HG03354 (cell line): Measurements from ENCODE around the gene CLDN5.

Experiments used
- ATAC-seq: cut with Tn5 transposase; IDR thresholded peaks from one replicate; pipeline ENCODE4 v1.9.1; 2021; ENCODE audit warnings: mild to moderate bottlenecking; ENCODE audit not compliant: unreplicated experiment, poor library complexity, severe bottlenecking

The CLDN5 gene

DNA sequence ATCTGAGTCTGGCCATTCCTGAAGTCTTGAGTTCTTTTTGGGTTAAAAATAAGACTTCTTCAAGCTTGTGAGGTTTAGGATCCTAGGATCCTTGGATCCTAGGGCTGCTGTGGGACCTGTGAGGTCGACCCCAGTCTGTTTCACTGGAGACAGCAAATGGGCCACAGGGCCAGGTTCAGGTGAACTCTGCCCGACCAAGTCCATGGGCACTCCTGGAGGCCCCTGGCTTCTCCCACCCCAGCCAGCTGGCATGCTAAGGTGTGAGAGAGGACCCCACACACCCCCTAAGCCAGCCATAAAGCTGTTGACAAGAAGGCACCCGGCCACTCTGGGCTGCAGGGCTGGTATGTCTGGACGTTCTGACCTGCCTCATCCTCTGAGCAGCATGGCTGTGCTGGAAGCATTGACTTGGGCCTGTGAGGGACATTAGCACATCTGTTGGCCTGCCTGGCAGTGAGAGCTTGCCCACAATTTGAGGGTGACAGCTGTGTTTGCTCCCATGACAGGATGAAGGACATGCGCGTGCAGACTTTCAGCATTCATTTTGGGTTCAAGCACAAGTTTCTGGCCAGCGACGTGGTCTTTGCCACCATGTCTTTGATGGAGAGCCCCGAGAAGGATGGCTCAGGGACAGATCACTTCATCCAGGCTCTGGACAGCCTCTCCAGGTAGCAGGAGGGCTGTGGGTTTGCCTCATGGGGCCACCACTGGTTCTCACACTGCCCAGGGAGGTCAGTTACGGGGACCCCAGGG is 16.0 kb downstream of the CLDN5 start:
- ATAC-seq, result no peak

DNA sequence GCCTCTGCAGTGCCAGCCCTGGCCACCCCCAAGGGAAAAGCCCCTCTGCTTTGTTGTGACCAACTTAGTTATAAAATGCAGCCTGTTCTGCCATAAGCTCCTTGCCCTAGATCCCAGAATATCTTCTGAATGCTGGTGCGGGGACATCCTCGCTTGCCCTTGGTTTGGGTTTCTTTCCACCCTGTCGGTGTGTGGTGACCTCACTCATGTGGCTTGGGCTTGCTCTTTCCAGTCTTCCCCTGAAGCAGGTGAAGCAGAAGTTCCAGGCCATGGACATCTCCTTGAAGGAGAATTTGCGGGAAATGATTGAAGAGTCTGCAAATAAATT is 16.7 kb downstream of the CLDN5 start:
- no peak for ATAC-seq

DNA sequence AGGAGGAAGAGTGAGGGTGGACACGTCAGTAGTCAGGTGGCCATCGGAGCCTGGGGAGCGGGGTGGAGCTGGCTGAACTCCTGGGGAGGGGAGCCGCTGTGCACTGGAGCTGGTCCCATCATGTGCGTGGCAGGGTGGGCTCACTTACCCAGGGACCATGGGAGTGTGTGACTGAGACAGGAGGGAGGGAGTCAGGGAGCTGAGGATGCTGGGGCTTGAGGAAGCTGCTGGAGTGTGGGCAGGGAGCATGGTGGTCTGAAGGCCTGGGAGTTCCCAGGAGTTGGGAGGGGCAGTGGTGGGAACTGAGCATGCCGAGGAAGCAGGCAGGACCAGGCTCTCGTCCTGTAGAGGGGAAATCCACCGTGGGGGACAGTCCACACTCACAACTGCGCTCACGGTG is 18.0 kb downstream of the CLDN5 start:
- no peak for ATAC-seq

DNA sequence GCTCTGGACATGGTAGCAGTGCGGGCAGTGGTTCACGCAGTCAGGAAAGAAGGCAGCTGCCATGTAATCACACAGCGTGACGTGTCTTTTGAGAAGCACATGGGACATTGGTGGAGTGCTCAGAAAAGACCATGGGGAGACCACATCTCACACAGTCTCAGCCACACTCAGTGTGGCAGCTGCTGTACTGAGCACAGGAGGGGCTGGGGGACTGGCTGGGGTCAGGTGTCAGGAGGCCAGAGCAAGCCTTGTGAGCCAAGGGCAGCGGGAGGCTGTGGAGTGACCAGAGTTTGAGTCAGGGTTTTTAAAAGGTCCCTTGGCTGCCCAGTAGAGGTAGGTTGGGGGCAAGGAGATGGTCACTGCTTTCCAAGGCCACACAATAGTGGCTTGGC is 18.5 kb downstream of the CLDN5 start:
- ATAC-seq, result no peak

DNA sequence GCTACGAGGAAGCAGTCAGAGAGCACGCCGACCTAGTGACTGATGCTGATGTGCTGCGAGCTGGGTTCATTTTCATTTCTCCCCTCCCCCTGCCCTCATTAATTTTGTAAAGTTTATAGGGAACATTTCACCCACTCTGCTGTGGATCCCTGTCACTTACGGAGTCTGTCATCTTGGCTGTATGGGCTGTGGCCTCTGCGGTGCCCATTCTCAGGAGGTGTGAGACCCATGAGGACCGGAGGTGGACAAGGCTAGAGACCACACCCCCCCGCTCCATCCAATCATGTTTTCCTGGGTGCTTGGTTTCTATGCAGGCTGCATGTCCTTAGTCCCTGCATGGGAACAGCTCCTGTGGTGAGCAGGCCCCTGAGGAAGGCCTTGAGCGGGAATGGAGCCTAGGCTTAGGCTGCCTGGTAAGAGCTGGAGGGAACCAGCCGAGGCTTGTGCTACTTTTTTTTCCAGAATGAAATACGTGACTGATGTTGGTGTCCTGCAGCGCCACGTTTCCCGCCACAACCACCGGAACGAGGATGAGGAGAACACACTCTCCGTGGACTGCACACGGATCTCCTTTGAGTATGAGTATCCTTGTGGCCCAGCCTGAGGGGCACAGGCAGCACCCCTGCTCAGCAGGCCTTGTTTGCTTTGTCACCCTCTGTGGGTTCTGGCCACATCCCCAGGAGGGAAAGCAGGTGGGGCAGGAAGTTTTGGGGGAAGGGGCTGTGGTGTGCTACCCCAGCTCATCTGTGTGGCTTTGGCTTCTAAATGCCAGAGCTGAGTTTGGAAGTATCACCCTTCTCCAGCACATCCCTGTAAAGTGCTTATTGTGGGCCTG is 19.1 kb downstream of the CLDN5 start:
- ATAC-seq, result no peak

DNA sequence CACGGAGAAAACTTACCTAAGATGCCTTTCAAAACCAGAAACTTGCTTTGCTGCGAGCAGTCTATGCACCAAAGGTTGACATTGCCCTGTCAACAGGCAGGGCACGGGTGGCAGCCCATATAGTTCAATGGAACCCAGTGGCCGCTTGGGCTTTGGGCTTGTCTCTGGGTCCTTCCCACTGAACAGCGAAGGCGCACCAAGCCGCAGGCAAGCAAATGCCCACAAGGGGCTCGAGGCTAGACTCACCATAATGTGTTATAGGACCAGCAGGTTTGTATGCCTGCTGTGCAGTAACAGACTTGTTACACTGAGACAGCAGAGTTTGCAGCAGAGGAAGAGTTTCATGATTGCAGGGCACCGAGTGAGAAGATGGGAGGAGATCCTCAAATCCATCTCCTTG is 20.3 kb downstream of the CLDN5 start:
- no peak for ATAC-seq

DNA sequence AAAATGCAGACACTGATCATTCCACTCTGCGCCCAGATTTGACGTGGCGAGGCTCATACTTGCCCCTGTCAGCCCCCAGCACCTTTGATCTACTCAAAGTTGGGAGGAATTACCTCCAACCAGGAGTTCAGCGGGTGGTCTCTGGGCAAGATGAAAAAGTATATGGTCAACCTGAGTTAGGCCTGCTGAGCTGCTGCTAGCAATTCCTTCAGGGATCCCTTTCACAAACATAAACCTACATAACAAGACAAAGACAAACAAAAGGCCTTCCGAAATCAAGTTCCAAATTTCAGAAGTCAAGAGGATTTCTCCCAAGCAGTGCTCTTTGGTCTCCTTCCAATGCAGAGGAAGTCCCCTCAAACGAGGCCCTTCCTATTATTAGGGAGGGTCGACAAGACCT is 20.8 kb downstream of the CLDN5 start:
- ATAC-seq, result no peak

DNA sequence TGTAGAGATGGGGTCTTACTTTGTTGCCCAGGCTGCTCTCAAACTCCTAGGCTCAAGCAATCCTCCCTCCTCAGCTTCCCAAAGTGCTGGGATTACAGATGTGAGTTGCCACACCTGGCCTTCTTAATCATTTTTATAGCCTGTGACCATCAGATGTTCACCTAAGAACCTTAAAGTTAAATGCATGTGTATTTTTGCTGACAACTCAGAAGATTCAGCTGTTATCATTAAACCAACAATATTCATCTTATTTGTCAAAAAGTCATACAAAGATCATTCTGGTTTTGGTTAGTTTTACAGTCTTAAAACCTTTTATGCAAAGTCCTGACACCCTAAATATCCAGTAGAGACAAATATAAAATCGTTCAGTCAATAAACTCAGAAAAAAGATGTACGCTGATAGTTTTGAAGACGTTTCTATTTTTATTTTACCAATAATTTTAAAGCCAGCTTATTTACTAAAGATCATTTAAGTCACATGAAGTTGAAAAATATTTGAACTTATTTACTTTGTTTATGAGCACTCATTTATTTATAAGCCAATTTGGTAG is 22.2 kb downstream of the CLDN5 start:
- no peak for ATAC-seq

DNA sequence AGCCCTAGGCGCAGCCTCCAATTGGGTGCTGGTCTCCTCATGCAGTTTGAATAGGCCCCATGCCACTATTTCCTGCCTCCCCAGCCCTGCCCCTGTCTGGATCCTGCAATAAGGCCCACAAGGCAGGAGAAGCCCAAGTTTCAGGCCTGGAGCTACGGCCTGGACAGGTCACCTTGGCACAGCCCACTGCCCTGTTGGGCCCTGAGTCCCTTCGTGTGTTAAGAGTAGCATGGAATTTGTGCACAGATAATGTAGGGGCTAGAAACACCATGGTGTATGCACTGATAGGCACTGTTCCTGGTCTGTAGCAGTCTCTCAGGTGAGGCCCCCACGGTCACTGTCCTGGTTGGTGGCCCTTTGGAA is 24.3 kb downstream of the CLDN5 start:
- no peak for ATAC-seq

DNA sequence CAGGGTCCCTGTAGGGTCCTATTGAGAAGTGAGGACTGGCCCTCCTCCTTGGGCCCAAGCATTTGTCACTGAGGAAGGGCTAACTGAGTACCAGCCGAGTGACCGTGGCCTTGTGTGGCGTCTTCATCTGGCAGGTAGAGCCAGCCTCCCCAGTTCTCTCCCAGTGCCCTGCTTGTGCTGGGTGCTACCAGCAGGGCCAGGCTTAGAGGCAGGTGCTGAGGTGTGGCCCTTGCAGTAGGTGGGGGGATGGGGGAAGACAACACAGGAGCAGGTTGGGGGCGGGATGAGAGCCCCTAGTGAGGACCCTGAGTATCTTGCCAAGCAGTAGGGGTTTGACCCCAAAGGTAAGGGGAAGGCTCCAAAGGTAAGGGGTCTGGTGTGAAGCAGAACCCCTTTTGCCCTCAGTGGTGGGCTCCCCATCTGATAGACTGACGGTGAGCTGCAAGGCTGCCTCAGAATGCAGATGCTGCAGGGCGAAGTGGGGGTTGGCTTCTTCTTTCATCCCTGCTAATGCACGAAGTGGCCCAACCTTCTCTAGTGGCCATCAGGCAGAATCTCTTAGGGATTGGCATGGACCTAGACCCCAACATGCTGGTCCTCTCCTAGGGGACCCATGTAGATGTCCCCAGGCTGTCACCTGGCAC is 24.9 kb downstream of the CLDN5 start:
- ATAC-seq, result no peak

DNA sequence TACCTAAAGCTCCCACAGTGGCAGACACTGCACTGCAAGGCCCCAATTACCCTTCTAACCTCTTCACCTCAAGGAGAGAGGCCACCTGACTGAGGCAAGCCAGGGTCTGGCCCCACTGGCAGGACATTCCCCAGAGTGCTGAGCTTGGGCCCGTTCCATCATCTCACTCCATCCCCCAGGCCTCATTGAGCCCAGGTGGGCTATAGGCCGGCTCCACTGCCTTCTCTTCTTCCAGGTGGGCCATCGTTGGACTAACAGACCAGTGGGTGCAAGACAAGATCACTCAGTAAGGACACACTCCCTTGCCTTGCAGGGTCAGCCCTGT is 25.4 kb downstream of the CLDN5 start:
- ATAC-seq, result no peak

DNA sequence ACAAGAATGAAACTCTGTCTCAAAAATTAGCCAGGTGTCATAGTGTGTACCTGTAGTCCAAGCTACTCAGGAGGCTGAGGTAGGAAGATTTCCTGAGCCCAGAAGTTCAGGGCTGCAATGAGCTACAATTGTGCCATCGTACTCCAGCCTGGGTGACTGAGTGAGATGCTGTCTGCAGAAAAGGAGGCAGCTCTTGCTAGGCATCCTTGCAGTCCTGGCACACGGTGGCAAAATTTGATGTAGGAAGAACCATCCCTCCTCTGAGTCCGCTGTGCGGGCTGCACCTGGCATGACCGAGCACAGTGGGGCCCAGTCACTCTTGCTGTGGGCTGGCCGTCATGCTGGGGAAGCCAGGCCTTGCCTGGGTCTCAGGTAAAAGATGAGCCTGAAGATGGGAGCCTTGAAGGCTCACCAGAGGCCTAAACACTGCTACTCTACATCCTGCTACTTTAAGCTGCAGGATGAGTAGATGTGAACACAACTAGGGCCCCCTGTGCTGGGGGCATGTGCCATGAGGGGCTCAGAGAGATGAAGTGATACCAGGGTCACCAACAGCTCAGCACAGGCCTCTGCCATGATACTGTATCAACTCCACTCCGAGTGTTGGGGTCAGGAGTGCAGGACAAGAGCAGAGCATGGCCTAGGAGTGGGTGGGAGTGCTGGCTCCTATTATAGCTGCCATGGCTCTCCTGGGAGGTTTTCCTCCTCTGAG is 25.9 kb downstream of the CLDN5 start:
- no peak for ATAC-seq

DNA sequence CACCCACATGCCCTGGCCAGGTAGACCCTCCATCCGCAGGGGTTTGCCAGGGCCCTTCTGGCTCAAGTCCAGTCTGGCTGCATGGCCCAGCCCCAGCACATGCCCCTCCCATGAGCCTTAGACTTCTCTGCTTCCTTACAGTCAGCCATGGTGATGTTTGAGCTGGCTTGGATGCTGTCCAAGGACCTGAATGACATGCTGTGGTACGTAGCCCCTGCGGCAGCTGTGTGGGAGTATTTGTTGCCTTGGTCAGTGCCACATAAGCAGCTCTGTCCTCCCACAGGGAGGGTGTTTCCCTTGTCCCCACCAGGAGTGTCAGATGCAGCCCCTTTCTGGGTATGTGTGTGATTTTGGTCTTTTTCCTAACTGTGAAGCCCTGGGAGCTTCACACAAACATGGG is 27.0 kb downstream of the CLDN5 start:
- ATAC-seq, result no peak

DNA sequence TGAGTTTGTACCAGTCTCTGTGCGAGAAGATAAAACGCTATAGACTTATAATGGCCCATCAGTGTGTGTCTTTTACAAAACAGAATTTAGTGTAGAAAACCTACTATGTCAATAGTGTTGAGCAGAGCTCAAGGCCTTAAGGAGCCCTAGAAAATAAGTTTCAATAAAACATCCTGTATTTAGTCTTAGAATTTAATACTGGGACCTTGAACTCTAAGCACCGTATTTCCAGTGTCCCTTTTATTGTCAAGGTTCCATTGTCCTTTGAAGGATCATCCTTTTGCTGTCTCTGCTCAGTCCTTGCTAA is 27.9 kb downstream of the CLDN5 start:
- ATAC-seq, result no peak

DNA sequence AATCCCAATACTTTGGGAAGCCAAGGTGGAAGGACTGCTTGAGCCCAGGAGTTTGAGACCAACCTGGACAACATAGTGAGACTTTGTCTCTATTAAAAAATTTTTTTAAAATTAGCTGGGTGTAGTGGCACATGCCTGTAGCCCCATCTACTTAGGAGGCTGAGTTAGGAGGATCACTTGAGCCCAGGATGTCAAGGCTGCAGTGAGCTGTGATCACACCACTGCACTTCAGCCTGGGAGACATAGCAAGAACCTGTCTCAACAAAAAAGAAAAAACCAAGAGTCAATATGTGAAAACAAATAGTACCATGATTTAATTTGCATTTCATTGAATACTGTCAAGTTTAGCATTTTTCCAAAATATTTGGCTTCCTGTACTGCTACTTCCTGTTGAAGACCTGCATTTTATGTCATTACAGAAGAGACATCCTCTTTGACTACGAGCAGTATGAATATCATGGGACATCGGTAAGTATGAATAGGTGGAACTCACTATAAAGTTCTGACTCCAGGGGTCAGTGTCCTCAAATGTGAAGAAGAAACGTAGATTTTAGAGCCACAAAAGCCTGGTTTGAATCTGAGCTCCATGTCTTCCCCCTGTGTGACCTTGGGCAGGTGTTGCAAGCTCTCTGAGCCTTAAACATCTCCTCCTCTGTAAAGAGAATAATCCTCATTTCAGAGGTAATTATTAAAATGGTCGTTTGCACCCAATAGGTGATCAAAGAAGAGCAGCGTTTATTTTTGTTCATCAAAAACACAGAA is 28.5 kb downstream of the CLDN5 start:
- ATAC-seq, result no peak

DNA sequence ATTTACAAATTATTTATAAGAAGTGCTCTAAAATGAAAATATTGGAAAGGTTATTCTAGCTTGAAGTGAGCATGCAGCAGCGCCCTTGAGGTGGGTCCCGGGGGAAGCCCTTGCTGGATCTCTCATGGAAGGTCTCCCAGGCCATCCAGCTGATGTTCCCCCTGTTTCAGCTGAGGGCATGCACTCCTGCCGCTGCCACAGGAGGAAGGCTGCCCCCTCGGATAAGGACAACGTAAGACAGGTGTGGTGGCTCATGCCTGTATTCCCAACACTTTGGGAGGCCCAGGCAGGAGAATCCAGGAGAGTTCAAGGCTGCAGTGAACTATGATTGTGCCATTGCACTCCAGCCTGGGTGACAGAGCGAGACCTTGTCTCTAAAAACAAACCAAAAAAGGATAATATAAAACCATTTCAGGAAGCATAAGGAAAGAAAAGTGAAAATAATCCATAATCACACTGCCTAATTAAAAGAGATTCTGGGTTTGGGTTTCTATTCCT is 29.5 kb downstream of the CLDN5 start:
- no peak for ATAC-seq

DNA sequence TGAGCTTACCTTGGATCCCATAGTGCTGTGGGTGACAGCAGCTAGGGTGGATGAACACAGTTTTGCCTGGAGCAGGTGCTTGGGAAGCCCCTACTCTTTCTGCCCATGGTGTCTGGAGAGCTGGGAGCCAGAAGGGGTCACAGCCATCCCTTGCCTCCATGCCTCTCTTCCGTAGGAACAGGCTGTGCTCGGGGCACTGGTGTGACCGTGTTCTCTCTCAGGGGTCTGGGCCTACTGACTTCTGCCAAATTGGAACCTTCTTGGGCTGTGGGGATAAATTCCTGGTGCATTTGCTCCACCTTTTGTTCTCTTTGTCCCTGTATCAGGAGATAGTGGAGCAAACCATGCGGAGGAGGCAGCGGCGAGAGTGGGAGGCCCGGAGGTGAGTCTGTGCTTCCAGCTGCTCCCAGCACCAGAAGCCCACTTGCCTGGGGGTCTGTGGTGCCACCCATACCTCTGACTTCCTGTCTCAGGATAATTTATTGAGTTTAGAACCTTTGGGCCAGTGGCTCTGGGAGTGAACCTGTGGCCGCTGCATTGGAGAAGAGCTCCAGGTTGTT is 30.1 kb downstream of the CLDN5 start:
- ATAC-seq, result no peak

DNA sequence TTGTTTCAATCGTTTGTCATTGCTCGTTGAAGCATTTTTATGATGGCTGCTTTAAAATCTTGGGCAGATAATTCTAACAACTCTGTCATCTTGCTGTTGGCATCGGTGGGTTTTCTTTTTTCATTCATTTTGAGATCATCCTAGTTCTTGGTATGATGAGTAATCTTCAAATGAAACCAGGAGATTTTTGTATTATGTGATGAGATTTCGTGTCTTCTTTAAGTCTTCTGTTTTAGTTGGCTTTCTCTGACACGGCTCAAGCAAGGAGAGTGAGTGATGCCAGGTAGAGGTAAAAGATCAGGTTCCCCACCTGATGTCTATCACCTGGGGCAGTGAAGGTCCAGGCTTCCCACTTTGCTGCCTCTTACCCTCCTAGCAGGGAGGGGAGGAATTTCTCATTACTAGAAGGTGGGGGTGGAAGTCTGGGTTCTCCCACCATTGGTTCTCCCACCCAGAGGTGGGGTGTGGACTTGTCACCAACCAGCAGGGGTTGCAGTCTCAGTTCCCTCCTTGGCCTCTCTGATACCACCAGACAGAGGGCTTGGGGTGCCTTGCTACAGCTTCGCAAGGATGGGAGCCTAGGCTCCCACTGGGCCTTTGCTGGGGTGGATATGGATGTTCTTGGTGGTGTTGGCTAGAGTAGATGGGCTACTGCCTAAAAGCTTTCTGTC is 31.6 kb downstream of the CLDN5 start:
- no peak for ATAC-seq
